ENCODE results near the gene OR2B6. TPM values are rescaled to one million over a fixed set of nuclear protein-coding genes. Genes with fewer than 3 reads are reported as not detected.
A peak's percentile ranks its signal among the peaks of the same experiment; 100 is the strongest.

Gene OR2B6
- total RNA-seq (2021; ENCODE audit: unreplicated experiment) (0.26 TPM), Bru-seq, nascent RNA (percentile 49 among the genes with signal in this experiment), BruChase-seq, experiment 1, labeled RNA remaining after a 2-hour chase (percentile 51 among the genes with signal in this experiment), BruChase-seq, experiment 2, labeled RNA remaining after a 6-hour chase (percentile 37 among the genes with signal in this experiment)
- not detected for polyA plus RNA-seq (2012; ENCODE audit: insufficient read length)
- long read RNA-seq, partial matches to known transcripts = 0 of 1 reads
- long read RNA-seq, other reads (novel, unspliced or antisense) = 1 of 1 reads

DNA sequence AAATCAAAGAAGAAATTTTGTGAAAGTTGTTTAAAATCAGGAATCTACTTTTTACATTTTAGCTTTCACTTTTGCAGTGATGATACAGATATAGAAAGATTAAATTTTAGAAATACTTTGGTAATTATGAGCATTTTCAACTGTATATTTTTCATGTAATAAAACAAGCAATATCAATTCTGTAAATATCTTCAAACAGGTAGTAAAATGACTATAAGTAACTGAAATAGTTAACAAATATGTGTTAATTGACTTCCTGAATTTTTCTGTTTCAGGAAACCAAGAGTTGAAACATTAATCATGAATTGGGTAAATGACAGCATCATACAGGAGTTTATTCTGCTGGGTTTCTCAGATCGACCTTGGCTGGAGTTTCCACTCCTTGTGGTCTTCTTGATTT lies at the start of gene OR2B6:
Gene OR2B6, plus strand, starts transcription at position 301 of the 400 bp plus-strand sequence. Its CDS starts 0 bp downstream, at position 301.
- TF ChIP-seq POLR2AphosphoS5 (IDR thresholded peaks at IDR 0.05; ENCODE audit: low read depth, low read length) (no peak), TCF7L2 (IDR thresholded peaks at IDR 0.05; ENCODE audit: low read depth, low read length) (no peak)
- H3K4me1 ChIP-seq (ENCODE audit: control insufficient read depth, insufficient read depth, low read length) = no peaks in the 10 kb centered on the region
- POLR2A ChIA-PET = no interaction called here
- H3K4me3 ChIP-seq (ENCODE audit: low read depth in 2 of 2, low read length in 2 of 2) = no peak within 1 kb of the TSS
- ATAC-seq = no peak
- CTCF ChIA-PET = interaction anchor here (0.6 kb wide), 1 partner anchor 31 kb away, joined by 4 read pairs; no protein-coding TSS in a partner anchor
- no peak within 1 kb of the TSS for H3K27ac ChIP-seq (ENCODE audit: low read length)
- H3K36me3 ChIP-seq (ENCODE audit: control insufficient read depth, insufficient read depth, low read length) = no peaks in the 10 kb centered on the region
- intact Hi-C loops (cut with micrococcal nuclease; ENCODE audit: unreplicated experiment) (no loop called here), in situ Hi-C loops (cut with HindIII; ENCODE audit: low pct_unique_long_range_greater_than_20kb, low sequenced_read_pairs) (no loop called here)
- no TSS peak for BruUV-seq (replicated peaks)
- no peaks in the 10 kb centered on the region; the same call in 1 of the 2 replicates for H3K27me3 ChIP-seq (ENCODE audit: control insufficient read depth, insufficient read depth, low read length)
- H3K9me3 ChIP-seq (ENCODE audit: control insufficient read depth, insufficient read depth, low read depth, low read length) = no peaks in the 10 kb centered on the region
- no peak for DNase-seq (ENCODE audit: low read depth, low spot score)

DNA sequence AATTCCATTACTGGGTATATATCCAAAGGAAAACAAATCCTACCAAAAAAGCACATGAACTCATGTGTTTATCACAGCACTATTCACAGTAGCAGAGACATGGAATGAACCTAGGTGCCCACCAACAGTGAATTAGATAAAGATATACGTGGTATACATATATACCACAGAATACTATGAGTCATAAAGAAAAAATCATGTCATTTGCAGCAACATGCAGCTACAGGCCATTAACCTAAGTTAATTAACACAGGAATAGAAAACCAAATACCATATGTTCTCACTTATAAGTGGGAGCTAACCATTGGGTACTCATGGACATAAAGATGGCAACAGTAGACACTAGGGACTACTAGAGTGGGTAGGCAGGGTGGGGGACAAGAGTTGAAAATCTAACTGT lies 49.0 kb upstream of the OR2B6 start:
- Histone ChIP-seq H3K27ac (ENCODE audit: low read length) (no peak overlapping the region), H3K4me1 (ENCODE audit: control insufficient read depth, insufficient read depth, low read length) (no peaks in the 10 kb centered on the region), H3K36me3 (ENCODE audit: control insufficient read depth, insufficient read depth, low read length) (no peaks in the 10 kb centered on the region), H3K4me3 (ENCODE audit: low read depth in 2 of 2, low read length in 2 of 2) (no peak overlapping the region), H3K9me3 (ENCODE audit: control insufficient read depth, insufficient read depth, low read depth, low read length) (no peaks in the 10 kb centered on the region), H3K27me3 (ENCODE audit: control insufficient read depth, insufficient read depth, low read length) (no peaks in the 10 kb centered on the region)
- in situ Hi-C loops (cut with HindIII; ENCODE audit: low pct_unique_long_range_greater_than_20kb, low sequenced_read_pairs) (no loop called here), intact Hi-C loops (cut with micrococcal nuclease; ENCODE audit: unreplicated experiment) (loop anchor here (10.0 kb wide), 1 partner anchor 447 kb away; no protein-coding TSS in a partner anchor)
- BruUV-seq (replicated peaks) = no TSS peak
- ChIA-PET POLR2A (no interaction called here), CTCF (no interaction called here)
- ATAC-seq = no peak
- TF ChIP-seq POLR2AphosphoS5 (IDR thresholded peaks at IDR 0.05; ENCODE audit: low read depth, low read length) (no peak), SIN3A (IDR thresholded peaks at IDR 0.05; ENCODE audit: borderline replicate concordance, insufficient read depth, low read depth, low read length) (no peak), TCF7L2 (IDR thresholded peaks at IDR 0.05; ENCODE audit: low read depth, low read length) (no peak)
- TF ChIP-seq, protein P1, sequence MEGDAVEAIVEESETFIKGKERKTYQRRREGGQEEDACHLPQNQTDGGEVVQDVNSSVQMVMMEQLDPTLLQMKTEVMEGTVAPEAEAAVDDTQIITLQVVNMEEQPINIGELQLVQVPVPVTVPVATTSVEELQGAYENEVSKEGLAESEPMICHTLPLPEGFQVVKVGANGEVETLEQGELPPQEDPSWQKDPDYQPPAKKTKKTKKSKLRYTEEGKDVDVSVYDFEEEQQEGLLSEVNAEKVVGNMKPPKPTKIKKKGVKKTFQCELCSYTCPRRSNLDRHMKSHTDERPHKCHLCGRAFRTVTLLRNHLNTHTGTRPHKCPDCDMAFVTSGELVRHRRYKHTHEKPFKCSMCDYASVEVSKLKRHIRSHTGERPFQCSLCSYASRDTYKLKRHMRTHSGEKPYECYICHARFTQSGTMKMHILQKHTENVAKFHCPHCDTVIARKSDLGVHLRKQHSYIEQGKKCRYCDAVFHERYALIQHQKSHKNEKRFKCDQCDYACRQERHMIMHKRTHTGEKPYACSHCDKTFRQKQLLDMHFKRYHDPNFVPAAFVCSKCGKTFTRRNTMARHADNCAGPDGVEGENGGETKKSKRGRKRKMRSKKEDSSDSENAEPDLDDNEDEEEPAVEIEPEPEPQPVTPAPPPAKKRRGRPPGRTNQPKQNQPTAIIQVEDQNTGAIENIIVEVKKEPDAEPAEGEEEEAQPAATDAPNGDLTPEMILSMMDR (IDR thresholded peaks at IDR 0.05) = no peak
- TF ChIP-seq, protein P2, sequence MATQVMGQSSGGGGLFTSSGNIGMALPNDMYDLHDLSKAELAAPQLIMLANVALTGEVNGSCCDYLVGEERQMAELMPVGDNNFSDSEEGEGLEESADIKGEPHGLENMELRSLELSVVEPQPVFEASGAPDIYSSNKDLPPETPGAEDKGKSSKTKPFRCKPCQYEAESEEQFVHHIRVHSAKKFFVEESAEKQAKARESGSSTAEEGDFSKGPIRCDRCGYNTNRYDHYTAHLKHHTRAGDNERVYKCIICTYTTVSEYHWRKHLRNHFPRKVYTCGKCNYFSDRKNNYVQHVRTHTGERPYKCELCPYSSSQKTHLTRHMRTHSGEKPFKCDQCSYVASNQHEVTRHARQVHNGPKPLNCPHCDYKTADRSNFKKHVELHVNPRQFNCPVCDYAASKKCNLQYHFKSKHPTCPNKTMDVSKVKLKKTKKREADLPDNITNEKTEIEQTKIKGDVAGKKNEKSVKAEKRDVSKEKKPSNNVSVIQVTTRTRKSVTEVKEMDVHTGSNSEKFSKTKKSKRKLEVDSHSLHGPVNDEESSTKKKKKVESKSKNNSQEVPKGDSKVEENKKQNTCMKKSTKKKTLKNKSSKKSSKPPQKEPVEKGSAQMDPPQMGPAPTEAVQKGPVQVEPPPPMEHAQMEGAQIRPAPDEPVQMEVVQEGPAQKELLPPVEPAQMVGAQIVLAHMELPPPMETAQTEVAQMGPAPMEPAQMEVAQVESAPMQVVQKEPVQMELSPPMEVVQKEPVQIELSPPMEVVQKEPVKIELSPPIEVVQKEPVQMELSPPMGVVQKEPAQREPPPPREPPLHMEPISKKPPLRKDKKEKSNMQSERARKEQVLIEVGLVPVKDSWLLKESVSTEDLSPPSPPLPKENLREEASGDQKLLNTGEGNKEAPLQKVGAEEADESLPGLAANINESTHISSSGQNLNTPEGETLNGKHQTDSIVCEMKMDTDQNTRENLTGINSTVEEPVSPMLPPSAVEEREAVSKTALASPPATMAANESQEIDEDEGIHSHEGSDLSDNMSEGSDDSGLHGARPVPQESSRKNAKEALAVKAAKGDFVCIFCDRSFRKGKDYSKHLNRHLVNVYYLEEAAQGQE (IDR thresholded peaks at IDR 0.05; ENCODE audit: insufficient read depth in 1 of 2, low read depth in 2 of 2, low read length in 1 of 2) = no peak
- DNase-seq (ENCODE audit: low read depth, low spot score) = no peak

DNA sequence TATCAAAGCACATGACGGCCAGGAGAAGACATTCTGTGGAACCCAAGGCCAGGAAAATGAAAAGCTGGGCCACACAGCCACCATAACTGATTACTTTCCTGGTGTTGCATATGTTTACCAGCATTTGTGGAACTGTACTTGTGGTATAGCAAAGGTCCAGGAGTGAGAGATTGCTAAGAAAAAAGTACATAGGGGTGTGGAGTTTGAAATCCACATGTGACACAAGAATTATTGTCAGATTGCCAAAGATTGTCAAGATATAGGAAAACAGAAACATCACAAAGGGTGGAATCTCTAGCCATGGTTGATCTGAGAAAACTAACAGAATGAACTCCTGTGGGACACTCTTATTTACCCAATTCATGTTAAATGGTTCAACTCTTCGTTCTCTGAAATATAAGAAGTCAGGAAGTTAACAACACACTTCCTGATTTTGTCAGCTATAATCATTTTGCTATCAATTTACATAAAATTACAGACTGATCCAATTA lies 45.0 kb upstream of the OR2B6 start, which contains the start of gene OR2B2:
Gene OR2B2, minus strand, starts transcription at position 441 of the 491 bp plus-strand sequence. Its CDS starts 77 bp downstream, at position 364.
- no peak for DNase-seq (ENCODE audit: low read depth, low spot score)
- no TSS peak for BruUV-seq (replicated peaks)
- Histone ChIP-seq H3K4me1 (ENCODE audit: control insufficient read depth, insufficient read depth, low read length) (no peaks in the 10 kb centered on the region), H3K27ac (ENCODE audit: low read length) (no peak within 1 kb of the TSS), H3K27me3 (ENCODE audit: control insufficient read depth, insufficient read depth, low read length) (no peaks in the 10 kb centered on the region), H3K4me3 (ENCODE audit: low read depth in 2 of 2, low read length in 2 of 2) (no peak within 1 kb of the TSS), H3K36me3 (ENCODE audit: control insufficient read depth, insufficient read depth, low read length) (no peaks in the 10 kb centered on the region), H3K9me3 (ENCODE audit: control insufficient read depth, insufficient read depth, low read depth, low read length) (no peaks in the 10 kb centered on the region)
- TF ChIP-seq SIN3A (IDR thresholded peaks at IDR 0.05; ENCODE audit: borderline replicate concordance, insufficient read depth, low read depth, low read length) = no peak
- TF ChIP-seq POLR2AphosphoS5 (IDR thresholded peaks at IDR 0.05; ENCODE audit: low read depth, low read length) = no peak
- TF ChIP-seq TCF7L2 (IDR thresholded peaks at IDR 0.05; ENCODE audit: low read depth, low read length) = no peak
- TF ChIP-seq, protein P1 (IDR thresholded peaks at IDR 0.05) = no peak
- TF ChIP-seq, protein P2 (IDR thresholded peaks at IDR 0.05; ENCODE audit: insufficient read depth in 1 of 2, low read depth in 2 of 2, low read length in 1 of 2) = no peak
- intact Hi-C loops (cut with micrococcal nuclease; ENCODE audit: unreplicated experiment) = no loop called here
- CTCF ChIA-PET = no interaction called here
- in situ Hi-C loops (cut with HindIII; ENCODE audit: low pct_unique_long_range_greater_than_20kb, low sequenced_read_pairs) = no loop called here
- POLR2A ChIA-PET = no interaction called here
- no peak for ATAC-seq

All from Panc1 (cell line).